CD4-positive, alpha-beta T cell treated with Interleukin-6 for 4 hours (primary cell): ENCODE data around the gene ARAP1.
"Not testable (repeated sequence)": the region's sequence is repeated elsewhere in the genome, so short reads cannot be mapped to it uniquely, and the experiment has no call there.

Experiments
- DNase-seq: peaks from one replicate; pipeline ENCODE4 v3.0.0-alpha.2; 2020; ENCODE audit warnings: mixed read lengths

ARAP1 gene

DNA sequence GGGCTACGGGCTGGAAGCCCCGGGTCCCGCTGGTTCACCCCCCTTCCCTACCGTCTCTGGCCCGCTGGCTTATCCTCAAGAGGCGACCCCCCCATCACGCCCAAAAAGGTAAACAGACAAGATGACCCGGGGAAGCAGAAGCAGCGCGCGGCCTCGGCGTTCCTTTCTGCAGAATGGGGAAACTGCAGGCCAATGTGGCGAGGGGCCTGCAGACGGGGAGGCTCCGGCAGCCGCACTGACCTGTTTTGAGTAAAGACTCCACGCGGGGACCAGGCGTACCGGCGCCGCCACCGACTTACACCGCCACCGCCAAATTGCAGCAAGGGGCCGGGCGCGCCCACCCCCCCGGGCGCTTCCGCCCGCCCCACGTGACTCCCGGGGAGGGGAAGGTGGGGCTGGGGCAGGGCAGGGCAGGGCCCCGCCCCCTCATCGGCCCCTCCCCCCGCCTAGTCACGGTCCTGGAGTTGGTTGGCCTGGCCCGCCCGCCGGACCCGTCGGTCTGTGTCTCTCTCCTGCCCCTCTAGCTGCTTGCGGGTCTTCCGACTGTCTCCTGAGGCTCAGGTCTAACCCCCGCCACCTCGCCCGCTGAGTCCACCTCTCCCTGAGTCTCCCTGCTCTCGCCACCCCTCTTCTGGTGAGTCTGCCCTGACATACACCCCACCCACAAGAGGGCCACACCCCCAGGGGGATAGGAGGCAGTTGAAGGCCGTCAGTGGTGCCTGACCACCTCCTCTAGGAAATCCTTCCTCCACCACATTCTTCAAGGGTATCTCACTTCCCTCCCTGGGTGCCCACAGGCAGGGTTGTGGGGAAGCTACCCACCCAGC, at the start of gene ARAP1:
ARAP1 (minus strand) TSS at position 321 of the 827 bp plus-strand sequence. CDS start 25,280 bp downstream, outside the sequence.
- peak; percentile 89 for DNase-seq

DNA sequence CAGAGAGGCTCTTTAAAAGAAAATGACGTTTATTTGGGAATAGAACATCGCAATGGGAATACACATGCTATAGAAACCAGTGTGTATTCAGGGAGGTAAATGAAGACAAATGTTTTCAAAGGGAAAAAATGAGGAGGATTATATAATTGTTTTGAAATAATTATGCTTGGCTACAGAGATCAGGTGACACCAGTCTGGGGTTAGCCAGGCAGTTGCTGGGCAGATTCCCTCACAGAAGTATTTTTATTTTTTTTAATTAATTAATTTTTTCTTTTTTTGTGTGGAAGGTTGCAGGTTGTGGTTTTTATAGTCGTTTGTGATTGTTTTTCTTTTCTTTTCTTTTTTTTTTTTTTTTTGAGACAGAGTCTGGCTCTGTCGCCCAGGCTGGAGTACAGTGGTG, 47.2 kb upstream of the ARAP1 start:
- no peak for DNase-seq

DNA sequence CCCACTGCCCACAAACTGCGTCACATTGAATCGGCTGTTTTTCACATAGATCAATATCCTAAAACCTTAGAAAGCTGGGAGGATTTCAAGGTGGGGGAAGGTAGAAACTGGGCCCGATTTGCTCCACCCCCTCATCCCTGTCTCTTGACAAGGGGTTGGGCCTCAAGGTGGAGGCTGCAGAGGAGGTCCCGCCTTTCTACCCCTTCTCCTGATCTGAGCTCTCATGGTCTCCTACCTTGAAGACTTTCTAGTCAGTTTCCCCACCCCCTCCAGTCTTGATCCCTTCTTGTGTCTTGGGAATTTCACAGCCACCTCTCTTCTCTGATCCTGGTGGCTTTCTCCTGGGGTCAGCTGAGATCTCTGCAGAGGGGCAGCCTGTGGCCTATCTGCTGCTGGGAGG, 46.2 kb upstream of the ARAP1 start:
- no peak for DNase-seq

DNA sequence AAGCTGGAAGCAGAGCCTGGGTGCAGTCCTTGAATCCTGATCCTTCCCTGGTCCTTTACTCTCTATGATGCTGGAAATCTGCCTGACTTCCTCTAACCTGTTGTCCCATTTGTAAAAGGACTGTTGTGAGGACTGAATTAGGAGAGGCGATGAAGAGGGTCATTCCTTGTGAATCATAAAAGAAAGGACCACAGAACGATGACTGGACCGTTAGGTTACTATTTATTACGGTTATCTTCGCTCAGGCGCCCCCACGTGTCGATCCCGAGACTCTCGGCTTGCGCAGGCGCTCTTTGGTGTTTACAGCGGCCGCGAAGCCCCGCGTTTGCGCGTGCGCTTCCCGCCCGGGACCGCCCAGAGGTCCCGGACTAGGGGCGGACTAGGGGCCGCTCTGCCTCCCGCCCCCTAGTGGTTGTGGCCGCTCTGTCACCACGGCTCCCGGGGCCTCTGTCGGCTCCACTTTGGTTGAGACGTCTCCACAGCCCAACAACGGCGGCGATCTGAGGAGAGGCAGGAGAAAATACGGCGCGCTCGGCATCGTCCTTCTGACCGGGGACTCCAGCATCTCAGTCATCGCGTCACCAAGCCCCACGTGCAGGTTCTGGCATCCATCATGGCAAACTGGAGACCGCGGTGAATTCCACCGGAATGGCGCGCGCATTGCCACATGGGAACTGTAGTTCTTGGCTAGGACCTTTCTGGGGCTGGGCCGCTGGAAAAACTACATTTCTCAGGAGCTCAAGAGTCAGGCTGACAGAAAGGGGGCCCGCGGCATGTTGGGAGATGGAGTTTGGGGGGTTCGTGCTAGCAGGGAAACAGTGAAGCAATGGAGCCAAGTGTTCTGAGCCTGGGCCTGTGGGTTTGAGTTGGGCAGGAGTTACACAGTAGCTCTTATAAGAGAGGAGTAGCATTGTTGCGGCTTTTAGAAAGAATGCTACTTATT, 41.5 kb upstream of the ARAP1 start, which contains the start of gene STARD10:
STARD10 (minus strand) TSS at position 623 of the 943 bp plus-strand sequence. CDS start 12,866 bp downstream, outside the sequence.
- peak; percentile 98 for DNase-seq

DNA sequence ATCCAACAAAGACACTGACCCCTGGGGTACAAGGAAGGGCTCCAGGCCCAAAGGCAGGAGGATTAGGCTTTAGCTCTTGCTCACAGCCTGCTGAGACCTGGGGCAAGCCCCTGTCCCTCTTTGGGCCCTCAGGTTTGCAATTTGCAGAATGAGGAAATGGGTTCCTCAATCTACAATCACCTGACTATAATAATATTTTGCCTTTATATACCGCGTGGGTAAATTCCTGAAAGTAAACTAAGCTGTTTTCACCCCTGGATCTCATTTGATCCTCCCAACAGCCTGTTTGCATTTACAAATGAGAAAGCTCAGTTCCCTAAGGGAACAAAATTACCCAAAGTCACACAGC, 40.8 kb upstream of the ARAP1 start:
- DNase-seq = no peak

DNA sequence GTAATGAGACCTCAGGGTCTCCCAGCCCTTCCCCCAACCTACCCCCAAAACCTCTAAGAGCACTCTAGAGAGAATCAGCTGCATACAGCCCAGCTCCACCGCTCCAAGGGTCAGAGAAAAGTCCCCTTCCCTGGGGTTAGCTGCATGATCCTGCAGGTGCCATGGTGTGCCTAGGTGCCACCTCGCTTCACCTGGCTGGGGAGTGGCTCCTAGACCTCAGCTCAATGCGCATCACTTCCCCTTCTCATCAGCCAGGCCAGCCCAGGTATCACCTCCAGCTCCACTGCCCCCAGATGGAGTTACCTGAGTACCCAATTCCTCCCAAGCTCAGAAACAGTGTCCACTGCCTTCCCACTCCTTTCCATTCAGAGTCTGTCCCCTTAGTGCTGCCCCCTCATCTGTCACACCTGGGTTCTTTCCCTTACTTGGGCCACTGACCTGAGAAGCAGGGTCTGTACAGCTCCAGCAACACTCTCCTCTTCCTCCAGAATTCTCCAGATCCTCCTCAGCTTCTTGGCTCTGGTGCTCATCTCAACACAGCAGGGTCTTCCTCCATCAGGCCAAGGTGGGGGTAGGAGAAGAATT, 40.3 kb upstream of the ARAP1 start:
- DNase-seq = no peak

DNA sequence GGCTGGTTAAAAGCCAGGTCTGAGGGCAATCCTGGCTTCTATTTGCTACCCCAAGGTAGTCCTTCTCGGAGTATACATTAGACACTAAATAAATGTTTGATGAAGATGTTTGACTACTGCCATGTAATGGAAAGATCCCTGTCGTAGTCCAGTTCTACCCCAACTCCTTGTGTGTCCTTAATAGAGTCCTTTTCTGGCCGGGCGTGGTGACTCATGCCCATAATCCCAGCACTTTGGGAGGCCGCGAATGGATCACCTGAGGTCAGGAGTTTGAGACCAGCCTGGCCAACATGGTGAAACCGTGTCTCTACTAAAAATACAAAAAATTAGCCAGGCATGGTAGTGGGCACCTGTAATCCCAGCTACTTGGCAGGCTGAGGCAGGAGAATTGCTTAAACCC, 39.0 kb upstream of the ARAP1 start:
- DNase-seq = not testable (repeated sequence)

DNA sequence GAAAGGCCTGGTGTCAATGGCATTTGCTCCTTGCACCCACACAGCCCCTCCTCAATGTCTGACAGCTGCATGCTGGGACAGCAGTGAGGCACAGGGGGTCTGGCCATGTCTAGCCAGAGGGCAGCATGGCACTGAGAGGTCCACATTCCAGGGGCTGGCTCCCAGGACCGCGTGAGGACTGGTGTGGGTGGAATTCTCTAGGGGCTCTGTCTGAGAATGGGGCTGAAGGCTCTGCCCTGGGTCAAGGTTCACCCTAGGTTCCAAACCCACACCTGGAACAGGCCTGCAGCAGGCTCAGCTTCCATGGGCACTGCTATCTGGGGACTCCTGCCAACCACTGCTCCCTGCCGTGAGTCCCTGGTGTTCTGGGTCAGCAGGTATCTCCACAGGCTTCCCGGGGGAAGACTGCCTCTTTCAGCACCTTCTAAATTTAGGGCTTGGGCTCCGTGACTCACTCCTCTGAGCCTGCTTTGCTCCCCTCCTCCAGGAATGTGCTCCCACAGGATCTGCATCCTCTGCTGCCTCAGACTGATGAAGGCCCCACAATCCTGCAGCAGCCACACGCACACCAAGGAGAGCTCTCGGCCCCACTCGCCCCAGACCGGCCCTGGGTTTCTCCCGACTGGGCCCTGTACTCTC, 37.4 kb upstream of the ARAP1 start:
- DNase-seq = no peak

DNA sequence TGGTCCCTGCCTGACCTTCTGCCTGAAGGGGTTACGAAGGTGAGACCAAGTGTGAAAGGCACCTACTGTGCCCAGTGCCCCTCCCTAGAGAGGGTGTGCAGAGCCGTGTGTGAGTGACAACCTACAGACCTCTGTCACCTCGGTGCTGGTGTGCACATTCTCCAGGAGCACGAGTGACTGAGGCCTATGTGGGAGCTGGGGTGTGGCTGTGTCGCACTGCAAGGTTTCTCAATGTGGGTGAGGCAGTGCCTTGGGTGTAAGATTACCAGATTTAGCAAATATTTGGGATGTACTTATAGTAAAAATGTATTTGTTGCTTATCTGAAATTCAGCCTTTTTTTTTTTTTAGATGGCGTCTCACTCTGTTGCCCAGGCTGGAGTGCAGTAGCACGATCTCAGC, 36.0 kb upstream of the ARAP1 start:
- DNase-seq = no peak

DNA sequence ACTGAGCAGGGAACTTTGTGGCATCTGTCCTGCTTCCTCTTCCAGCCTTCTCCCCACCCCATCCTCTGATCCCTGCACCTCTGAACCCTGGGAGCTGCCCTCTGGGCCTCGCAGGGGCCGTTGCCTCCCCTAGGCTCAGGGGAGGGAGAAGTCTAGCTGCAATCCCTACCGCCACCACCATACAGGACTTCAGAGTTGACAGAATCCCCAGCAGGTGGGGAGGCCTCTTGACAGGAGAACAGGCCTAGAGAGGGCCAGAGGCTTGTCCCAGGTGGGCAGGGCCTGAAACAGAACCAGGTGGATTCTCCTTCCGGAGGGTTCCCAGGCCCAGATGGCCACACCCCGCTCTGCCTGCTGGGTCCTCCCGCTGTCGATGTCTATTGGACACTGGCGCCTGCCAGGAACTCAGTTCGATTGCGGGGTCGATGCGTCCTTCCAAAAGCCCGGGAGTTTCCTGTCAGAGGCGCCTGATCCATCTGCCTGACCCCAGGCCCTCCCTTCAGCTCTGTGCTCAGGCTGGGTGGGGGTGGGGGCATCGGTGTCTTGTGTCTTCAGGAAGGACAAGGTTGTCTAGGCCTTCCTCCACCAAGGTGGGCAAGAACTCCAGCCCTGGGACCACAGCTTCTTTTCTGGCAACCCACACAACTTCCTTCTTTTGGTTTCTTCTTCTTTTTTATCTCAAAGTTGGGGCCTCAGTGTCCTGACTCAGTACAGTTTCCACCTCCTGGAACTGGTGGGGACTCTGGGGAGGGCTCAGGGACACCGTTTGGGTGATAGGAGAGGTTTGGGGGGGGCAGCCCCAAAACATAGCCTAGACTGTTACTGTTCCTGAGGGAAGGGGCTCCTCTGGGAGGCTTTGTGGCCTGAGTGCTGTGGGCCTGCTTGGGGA, 35.3 kb upstream of the ARAP1 start:
- no peak for DNase-seq

DNA sequence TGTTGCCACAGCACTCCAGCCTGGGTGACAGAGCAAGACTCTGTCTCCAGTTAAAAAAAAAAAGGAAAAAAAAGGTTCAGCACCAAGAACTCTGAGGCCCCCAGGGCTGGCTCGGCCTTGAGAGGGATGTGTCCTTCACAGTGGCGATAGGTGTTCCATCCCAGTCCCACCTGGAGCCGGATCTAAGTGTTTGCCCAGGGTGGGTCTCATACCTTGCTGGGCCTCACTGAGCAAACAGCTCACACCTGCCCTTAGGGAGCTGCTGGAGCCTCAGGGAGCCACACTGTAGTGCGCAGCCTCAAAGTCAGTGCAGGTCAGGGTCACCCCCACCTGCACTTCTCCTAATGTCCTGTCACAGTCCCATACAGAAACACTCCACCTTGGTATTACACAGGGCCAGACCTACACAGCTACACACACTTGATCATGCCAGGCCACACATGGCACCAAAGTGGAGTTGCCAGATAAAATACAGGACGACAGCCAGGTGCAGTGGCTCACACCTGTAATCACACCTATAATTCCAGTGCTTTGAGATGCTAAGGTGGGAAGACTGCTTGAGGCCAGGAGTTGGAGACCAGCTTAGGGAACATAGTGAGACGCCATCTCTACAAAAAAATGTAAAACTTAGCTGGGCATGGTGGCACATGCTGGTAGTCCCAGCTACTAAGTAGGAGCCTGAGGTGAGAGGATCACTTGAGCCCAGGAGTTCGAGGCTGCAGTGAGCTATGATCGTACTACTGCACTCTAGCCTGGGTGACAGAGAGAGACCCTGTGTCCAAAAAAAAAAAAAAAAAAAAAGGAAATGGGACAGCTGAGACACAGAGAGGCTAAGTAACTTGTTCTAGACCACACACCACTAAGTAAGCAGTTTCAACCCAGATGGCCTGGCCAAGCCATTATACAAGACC, 34.4 kb upstream of the ARAP1 start:
- DNase-seq = no peak

DNA sequence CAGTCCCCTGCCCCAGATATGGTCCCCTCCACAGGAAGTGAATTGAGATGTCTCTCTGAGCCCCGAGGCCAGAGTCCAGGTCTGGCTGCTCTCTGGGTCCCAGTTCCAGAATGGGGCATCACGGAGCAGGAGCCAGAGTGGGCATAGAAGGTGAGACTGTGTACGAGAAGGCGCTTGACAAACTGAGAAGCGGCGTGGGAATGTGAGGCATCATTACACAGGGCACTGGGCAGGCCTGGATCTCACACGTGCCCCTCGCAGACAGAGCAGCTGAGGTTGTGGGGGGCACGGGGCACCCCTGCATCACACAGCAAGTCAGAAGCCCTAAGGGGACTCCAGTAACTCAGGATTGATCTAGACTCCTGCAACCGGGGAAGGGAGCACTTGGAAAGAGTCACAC, 32.5 kb upstream of the ARAP1 start:
- DNase-seq = no peak

DNA sequence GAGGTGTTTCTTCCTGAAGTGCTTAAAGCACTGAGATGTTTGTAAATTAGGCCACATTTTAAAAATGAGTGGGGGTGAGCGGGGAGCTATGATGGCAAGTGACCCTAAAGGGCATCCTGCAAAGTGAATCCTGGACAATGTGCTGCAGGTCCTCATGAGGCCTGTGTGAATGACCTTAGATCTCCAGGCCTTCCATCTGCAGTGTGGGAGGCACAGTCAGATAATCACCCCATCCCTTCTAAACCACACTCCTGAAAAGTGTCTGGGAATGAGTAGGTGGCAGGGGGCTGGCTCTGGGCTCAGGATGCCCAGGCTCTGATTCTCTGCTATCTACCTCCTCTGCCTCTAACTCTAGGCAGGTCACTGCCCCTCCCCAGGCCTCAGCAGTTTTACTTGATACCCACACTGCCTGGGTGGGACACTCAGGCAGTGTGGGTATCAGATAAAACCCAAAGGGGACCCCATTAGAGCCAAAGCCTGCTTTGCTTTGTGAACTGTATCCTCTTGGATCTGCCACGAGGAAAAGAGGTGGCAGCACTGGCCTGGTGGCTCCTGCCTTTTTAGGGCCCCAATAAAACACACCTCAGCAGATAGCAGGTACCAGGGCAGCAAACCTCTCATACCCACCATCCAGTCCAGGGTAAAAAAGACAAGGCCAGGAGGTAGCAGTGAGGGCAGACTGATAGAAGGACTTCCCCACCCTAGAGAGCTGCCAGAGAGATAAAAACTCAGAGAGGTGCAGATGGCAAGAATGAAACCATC, 31.1 kb upstream of the ARAP1 start:
- DNase-seq = no peak

DNA sequence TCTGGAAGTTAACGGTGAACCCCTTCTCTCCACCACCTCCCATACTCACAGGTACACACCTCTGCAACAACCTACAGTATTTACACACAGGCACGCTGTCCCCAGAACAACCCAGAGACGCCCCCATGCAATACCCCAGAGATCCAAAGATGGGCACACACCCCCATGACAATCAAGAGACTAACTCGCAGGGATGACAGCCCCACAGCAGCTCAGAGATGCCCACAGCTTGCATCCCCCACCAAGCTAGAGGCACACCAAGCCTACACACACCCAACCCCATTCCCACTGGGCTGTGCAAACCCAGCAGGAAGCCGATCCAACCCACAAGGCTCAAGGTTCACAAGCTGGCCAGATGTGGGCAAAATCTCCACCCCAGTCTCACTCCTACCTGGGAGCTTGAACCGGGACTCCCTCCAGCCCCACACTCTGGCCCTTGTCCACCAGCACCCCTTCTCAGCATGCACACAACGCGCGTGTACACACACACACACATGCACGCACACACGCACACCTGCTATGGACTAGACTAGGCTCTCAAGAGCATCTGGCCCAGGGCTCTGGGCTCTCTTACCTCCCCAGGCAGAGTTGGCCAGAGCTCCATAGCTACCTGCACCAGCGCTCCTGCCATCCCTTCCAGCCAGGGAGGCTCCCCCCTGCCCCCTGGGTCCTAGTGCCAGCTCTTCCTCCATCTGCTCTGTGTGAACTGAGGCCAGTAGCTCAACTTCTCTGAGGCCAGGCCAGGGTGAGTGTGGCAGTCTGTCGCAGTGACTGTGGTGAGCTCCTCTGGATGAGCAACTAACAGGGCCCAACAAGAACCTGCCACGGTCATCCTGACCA, 30.1 kb upstream of the ARAP1 start:
- DNase-seq = no peak

DNA sequence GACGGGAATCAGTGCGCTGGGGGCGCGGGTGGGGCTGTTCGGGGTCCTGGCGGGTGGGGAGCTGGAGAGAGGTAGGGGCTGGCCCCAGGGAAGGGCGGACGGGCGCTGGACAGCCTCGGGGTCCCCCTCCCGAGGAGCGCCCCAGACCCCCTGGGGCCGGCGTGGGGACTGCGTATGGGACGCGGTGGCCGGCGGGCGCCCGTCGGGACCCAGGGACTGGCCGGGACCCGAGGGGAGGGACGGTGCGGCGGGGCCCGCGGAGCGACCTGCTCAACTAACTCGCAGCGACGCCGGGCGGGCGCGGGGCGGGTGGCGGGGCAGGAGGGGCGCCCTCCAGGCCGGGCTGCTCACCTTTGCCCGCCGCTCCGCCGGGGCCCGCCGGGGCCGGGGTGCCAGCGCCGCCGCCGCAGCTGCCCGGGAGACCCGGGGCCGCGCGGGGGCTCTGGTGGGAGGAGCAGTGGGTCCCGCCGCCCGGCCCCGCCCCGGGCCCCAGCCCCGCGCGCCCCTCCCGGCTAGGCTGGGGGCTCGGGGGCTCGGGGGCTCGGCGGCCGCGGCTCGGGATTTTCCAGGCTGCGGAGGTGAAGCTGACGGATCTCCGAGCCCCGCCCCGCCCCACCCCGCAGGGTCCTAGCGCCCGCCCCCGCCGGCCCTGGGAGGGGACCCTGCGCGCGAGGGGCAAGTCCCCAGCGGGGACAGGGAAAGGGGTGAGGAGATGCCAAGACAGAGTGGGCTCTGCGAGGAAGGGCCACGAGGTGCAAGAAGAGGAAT, 29.3 kb upstream of the ARAP1 start:
- DNase-seq = peak; percentile 74

DNA sequence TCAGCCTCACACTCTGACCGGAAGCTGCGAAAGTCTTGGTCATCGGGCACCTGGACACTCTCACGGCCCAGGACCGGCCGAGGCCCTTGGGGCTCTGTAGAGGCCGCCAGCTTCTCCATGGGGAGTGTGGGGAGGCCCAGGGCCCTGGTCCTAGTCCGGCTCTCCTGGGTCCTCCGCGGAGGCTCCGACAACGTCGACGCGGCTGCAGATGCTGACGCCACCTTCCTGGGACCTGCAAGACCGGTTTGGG, 28.8 kb upstream of the ARAP1 start:
- DNase-seq = no peak

DNA sequence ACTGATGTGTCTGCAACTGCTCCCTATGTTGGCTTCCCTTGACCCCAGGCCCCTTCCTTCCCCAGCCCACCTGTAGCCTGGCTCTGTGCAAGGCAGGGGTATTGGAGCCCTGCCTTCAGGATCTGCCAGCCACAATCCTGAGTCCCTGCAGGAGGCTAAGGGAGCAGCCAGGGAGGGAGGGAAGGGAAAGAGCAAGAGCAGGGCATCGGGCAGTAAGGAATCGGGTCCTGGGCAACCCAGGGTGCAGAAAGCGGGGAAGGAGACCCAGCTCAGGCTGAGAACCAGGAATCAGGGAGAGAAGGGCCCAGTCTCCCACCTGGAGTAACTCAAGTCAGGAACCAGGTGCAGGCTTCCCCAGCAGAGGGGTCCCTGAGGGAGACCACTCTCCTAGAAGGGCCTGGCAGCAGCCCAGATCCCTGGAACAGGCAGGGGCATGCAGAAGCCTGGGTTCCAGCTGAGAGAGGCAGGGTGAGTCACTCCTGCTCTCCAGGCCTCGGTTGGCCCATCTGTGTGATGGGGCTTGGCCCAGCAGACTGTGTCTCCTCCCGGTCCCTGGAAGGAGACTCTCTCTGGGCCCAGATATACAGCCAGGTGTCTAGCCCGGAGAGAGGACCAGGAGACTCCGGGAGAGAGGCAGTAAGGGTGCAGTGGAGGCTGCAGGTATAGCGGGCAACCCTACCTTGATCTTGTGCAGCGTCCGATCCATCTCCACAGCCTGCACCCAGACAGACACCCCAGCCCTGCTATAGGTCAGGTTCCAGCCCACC, 28.3 kb upstream of the ARAP1 start:
- no peak for DNase-seq
